HG03469 (cell line): ENCODE measurements around the gene ULBP1.
"Not testable (repeated sequence)": the region's sequence is repeated elsewhere in the genome, so short reads cannot be mapped to it uniquely, and the experiment has no call there.

ENCODE experiments used
- ATAC-seq: cut with Tn5 transposase; IDR thresholded peaks from one replicate; pipeline ENCODE4 v1.9.1; 2021; ENCODE audit warnings: mild to moderate bottlenecking, moderate library complexity, moderate number of reproducible peaks; ENCODE audit not compliant: unreplicated experiment

The ULBP1 gene

GRCh38 chr6:149933036-149933435 is 30.7 kb upstream of the ULBP1 start:
- no peak for ATAC-seq

GRCh38 chr6:149933461-149933860 is 30.3 kb upstream of the ULBP1 start:
- ATAC-seq = no peak

- ATAC-seq = no peak
These were observed 29.2 kb upstream of the ULBP1 start for GRCh38 chr6:149934249-149935156.

GRCh38 chr6:149935246-149935645 is 28.5 kb upstream of the ULBP1 start:
- no peak for ATAC-seq

- no peak for ATAC-seq
These were observed 28.1 kb upstream of the ULBP1 start for GRCh38 chr6:149935668-149936067.

- ATAC-seq = no peak
These were observed 27.0 kb upstream of the ULBP1 start for GRCh38 chr6:149936743-149937142.

GRCh38 chr6:149938013-149938570 is 25.7 kb upstream of the ULBP1 start:
- not testable (repeated sequence) for ATAC-seq

GRCh38 chr6:149938571-149939355 is 25.0 kb upstream of the ULBP1 start:
- ATAC-seq = peak; percentile 60

- no peak for ATAC-seq
These were observed 24.4 kb upstream of the ULBP1 start for GRCh38 chr6:149939356-149939648.

- ATAC-seq = no peak
These were observed 23.7 kb upstream of the ULBP1 start for GRCh38 chr6:149939909-149940671.

- ATAC-seq = no peak
These were observed 23.1 kb upstream of the ULBP1 start for GRCh38 chr6:149940672-149940982.

- no peak for ATAC-seq
These were observed 21.9 kb upstream of the ULBP1 start, which contains the start of gene ULBP2 for GRCh38 chr6:149941583-149942460. Gene ULBP2, plus strand, starts transcription at chr6:149942014. Its CDS starts 59 bp downstream, at chr6:149942073.

GRCh38 chr6:149942461-149942829 is 21.3 kb upstream of the ULBP1 start:
- no peak for ATAC-seq

- ATAC-seq = not testable (repeated sequence)
These were observed 20.4 kb upstream of the ULBP1 start for GRCh38 chr6:149943321-149943720.

- not testable (repeated sequence) for ATAC-seq
These were observed 18.5 kb upstream of the ULBP1 start for GRCh38 chr6:149945276-149945675.

GRCh38 chr6:149946631-149947030 is 17.1 kb upstream of the ULBP1 start:
- ATAC-seq = not testable (repeated sequence)

- not testable (repeated sequence) for ATAC-seq
These were observed 16.2 kb upstream of the ULBP1 start for GRCh38 chr6:149947533-149947932.

- ATAC-seq = no peak
These were observed 15.7 kb upstream of the ULBP1 start for GRCh38 chr6:149948011-149948410.

- ATAC-seq = no peak
These were observed 15.1 kb upstream of the ULBP1 start for GRCh38 chr6:149948616-149949015.

- no peak for ATAC-seq
These were observed 13.3 kb upstream of the ULBP1 start for GRCh38 chr6:149950423-149950822.
